ENCODE data around the gene KMT2B. TPM values are rescaled to one million over a fixed set of nuclear protein-coding genes. Genes with fewer than 3 reads are reported as not detected.

Gene KMT2B
- total RNA-seq, 2 donors from 2014 or later: 23.1 to 23.5 TPM

DNA sequence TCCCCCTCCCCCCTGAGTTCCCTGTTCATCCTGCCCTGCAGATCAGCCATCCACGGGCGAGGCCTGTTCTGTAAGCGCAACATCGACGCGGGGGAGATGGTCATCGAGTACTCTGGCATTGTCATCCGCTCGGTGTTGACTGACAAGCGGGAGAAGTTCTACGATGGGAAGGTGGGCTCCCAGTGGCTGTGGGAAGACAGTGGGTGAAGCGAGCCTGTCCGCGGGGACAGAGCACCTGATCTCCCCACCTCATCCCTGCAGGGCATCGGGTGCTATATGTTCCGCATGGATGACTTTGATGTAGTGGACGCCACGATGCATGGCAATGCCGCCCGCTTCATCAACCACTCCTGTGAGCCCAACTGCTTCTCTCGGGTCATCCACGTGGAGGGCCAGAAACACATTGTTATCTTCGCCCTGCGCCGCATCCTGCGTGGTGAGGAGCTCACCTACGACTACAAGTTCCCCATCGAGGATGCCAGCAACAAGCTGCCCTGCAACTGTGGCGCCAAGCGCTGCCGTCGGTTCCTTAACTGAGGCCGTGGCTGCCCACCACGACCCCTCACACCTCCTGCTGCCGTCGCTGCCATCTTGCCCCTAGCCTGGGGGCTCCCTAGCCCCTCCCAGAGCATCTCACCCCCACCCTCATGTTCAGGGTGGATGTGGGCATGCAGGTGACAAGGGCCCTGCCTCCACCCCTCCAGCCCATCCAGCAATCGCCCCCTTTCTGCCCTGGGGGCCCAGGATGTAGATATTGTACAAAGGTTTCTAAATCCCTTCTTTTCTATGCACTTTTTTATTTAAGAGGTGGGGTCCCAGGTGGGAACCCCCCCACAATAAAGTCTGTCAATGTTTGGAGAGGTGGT, 20.5 kb downstream of the KMT2B start:
- intact Hi-C loops (cut with DNase I): no loop called here

DNA sequence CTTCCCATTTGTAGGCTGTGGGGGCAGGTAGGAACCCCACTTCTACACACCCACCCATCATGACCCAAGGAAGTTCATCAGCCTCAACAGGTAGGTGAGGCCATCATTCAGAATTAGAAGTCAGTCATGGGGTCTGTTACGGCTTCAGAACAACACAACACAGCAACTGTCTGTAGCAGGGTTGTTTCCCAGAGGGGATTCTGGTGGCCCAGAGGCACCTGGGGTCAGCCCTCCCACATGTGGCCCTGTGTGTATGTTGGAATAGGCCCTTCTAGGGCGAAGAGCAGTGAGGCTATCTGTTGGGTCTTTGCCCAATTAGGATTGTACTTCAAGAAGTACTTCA, 21.1 kb downstream of the KMT2B start:
- intact Hi-C loops (cut with DNase I): no loop called here
- no peak for DNase-seq (ENCODE audit: low spot score)

More for the DNA sequence above, 20.5 kb downstream of the KMT2B start:
- DNase-seq (ENCODE audit: low spot score): peak; percentile 80

DNA sequence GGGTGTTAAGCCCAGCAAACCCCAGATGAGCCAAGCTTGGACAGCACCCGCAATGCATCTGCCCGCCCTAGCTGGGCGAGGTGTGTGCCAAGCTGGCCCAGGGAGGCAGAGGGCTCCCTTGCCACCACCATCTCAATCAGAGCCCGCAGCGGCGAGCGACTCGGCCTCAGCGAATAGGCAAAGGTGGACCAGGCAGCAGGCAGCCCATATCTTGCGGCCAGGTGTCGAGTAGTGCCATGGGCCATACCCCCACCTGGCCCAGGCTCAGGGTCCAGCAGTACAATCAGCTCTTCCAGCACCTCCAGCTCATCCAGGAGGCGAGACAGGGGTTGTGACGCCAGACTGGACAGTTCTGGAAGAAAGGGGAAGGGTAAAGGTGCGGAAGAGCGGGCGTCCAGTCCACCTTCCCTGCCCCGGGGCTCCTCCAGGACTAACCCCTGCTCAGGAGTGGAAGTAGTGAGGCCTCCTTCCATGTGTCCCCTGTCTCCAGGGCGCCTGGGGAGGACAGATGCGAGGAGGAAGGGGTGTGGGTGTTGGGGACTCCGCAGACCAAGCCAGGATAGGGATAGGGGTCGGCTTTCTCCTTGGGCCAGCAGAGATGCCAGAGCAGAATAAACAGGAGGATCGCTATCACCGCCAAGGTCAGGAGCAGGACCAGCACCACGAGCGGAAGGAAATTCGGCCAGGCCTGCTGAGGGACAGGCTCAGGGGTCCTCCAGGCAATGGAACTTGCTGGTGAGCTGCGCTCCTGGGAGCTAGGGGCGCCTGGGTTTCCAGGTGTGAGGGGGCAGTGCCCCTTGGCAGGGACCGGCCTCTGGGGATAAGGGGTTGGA, 21.7 kb downstream of the KMT2B start:
- intact Hi-C loops (cut with DNase I): loop anchor here in 1 of 2 donors (10.0 kb wide), 1 partner anchor 195 kb away; the partner anchor contains the start of gene LRFN3
- peak; percentile 84 for DNase-seq (ENCODE audit: low spot score)

DNA sequence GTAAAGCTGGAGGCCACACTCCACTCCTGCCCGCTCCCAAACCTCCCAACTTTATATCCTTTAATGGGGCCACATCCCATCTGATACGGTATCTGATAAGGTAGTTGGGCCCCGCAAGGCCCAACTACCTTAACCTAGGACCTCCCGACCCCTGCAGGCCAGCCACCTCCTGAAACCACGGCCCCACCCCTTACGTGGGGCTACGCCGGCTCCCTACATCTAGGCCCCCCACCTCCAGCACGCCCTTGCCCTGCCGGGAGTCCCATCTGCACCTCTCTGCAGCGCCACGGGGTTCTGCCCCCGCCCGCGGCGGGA, 22.3 kb downstream of the KMT2B start:
- intact Hi-C loops (cut with DNase I): loop anchor here in 1 of 2 donors (10.0 kb wide), 1 partner anchor 195 kb away; the partner anchor contains the start of gene LRFN3
- no peak for DNase-seq (ENCODE audit: low spot score)

DNA sequence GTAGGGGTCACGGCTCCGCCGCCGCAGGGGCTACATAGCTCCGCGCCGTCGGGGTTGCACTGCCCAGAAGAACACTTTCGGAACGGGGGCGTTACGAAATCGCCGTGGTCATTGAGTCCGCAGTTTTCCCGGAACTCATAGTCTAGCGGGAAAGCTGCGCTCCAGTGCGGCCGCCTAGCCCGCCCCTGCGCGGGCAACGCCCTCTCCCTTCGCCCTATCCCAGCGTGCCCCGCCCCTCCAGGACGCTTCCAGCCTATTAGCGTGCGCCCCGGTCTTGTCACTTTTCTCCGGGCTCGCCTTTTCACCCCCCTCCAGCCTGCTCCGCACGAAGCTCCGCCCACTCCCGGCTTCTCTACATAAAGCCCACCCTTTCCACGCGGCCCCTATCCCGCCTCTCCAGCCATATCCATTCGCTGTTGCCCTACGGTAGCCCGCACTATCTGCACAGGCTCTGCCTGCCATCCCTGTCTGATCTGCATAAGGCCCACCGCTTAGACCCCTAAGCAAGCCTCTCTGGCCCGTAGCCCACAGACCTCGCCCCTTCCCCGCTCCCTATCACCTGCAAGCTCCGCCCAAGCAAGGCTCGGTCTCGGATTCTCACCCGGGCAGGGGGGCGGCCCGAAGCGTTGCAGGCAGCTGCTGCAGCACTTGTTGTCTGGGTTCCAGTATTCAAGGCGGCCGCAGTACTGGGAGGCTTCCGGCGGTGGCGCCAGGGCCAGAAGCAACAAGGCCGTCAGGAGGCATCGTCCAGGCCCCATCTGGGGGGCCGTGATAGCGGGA, 22.8 kb downstream of the KMT2B start:
- intact Hi-C loops (cut with DNase I): loop anchor here in 1 of 2 donors (10.0 kb wide), 1 partner anchor 194 kb away; the partner anchor contains the start of gene LRFN3
- peak; percentile 99 for DNase-seq (ENCODE audit: low spot score)

DNA sequence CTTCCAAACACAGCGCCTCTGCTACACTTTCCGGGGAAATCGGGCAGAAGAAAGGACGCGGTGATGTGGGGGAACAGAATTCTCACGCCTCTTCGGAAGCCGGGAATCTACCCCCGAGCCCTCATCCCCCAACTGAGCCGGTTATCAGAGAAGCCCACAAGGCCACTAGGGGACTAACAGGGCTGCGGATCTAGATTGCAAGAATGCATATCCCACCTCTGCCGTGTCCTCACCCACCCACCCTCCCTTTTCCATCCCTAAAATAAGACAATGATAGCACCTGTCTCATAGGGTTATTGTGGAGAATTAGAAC, 23.4 kb downstream of the KMT2B start:
- no peak for DNase-seq (ENCODE audit: low spot score)
- intact Hi-C loops (cut with DNase I): loop anchor here in 1 of 2 donors (10.0 kb wide), 1 partner anchor 194 kb away; the partner anchor contains the start of gene LRFN3

DNA sequence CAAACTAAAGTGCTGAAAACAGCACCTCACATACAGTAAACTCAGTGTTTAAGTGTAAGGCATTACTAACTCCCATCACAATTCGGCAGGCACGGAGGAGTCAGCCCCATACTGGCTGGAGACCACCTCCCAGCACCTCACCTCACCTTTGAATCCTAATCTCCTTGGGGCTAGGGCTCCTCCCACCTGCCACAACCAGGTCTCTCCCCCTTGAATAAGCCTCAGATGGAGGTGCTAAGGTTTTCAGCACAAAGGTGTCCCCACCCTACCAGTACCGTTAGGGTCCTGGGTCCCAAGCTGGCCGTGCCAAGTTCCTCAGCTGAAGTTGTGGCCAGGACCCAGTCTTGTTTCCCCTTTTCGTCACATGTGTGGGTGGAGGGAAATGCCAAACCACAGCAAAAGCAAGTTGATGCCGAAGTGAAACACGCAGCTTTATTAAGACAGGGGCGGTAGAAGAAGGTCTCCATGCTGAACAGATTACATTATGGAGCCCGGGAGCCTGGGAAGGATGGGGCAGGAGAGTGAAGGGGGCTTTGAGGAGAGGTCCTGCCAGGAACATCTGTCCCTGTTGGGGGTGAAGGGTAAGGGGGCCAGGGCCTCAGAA, 24.4 kb downstream of the KMT2B start, which contains the start of gene IGFLR1:
Gene IGFLR1 (minus strand): TSS at position 332 of the 604 bp plus-strand sequence. CDS start 1,272 bp downstream, outside the sequence.
- peak; percentile 78 for DNase-seq (ENCODE audit: low spot score)
- intact Hi-C loops (cut with DNase I): loop anchor here in 1 of 2 donors (10.0 kb wide), 1 partner anchor 193 kb away; the partner anchor contains the start of gene LRFN3

DNA sequence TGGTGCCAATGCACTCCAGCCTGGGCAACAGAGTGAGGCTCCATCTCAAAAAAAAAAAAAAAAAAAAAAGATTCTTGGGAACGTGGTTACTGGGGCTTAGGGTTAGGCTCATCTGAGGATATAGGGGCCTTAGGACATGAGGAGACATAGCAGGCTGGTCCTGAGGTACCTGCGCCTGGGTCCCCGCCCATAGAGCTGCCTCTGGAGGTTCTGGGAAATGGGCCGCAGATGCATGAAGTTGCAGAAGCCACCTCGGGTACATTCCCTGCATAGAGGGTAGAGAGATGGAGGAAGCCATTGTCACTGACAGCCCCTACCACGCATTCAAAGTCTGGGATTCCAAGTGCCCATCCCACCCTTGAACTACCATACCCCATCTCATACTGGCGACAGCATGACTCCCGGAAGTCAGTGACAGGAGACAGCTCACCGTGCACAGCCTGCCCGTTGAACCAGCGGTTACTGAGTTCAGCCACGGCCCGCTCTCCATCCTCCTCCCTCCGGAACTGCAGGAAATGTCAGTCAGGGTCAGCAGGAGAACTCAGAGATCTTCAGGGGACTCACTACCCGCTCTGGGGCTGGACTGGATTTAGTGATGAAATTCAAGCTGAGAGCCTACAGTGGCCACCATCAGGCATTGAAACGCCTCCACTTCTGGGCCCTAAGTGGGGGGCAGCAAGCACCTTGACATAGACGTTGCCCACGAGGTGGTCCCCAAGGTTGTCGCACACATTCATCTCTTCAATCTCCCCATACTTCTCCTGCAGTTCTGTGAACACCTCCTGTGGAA, 26.0 kb downstream of the KMT2B start:
- peak; percentile 78 for DNase-seq (ENCODE audit: low spot score)
- intact Hi-C loops (cut with DNase I): loop anchor here in 1 of 2 donors (10.0 kb wide), 1 partner anchor 191 kb away; the partner anchor contains the start of gene LRFN3

DNA sequence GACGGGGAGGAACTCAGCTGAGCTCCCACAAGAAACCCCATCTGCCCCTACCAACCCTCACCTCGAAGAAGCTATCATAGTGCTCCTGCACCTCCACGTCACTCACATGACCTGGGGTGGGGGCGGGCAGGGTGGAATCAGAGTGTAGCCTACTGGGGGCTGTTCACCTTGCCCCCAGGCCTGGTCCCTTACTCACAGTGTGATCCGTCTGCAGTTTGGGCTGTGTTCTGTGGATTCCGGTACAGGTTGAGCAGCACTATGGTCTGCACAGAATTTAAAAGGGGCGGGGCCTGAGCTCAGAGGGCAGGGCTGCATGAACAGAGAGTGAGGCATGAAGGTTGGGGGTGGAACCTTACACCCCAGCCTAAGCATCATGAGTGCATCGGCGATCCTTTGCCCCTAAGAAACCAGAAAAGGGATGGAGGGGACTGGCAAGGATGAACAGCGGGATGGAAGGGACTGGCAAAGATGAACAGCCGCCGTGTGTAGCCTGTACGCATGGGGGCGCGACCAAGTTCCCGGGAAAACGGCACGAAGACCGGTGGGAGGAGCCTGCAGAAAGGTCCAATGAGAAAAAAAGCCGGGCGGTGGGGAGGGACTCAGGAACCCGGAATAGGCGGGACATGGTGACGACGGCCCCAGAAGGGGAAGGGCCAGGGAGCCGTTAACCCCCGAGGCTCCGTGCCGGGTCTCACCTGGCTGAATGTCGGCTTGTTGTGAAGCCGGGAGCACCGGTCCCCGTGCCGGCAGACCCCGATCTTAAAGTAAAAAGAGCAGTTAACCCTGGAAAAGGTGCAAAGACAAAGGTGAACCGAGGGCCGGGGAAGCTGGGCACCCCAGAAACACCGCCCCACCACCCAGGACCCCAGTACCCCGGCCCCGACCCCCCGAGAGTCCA, 26.9 kb downstream of the KMT2B start:
- intact Hi-C loops (cut with DNase I): loop anchor here in 1 of 2 donors (10.0 kb wide), 1 partner anchor 190 kb away; the partner anchor contains the start of gene LRFN3
- DNase-seq (ENCODE audit: low spot score): peak; percentile 98

DNA sequence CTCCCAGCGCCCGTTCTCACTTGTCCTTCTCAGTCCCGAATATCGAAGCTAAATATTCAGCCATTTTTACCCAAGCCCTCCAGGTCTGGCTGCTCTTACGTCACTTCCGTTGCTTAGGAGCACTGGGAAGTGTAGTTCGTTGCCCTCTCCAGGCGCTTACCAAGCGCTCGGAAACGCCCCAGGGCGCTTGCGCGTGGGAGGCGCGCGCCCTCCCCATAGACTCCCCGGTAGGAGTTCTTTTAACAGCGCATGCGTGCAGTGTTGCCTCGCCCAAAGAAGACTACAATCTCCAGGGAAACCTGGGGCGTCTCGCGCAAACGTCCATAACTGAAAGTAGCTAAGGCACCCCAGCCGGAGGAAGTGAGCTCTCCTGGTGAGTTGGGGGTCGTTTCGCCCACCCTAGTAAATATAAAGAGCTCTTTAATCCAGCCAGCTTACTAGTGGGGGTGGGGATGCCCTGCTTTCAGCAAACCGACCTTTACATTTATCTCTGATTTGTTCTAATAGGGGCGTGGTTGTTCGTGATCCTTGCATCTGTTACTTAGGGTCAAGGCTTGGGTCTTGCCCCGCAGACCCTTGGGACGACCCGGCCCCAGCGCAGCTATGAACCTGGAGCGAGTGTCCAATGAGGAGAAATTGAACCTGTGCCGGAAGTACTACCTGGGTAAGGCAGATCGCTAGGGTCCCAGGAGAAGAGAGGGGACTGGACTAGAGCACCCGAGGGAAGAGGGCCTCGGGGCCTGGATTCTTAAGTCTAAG, 27.7 kb downstream of the KMT2B start, which contains the start of the genes PSENEN and U2AF1L4:
Gene PSENEN (plus strand): TSS at position 324 of the 759 bp plus-strand sequence. CDS start 280 bp downstream, at position 604.
Gene U2AF1L4 (minus strand): TSS at position 91 of the 759 bp plus-strand sequence. CDS start 27 bp downstream, at position 64.
- DNase-seq (ENCODE audit: low spot score): peak; percentile 99
- intact Hi-C loops (cut with DNase I): loop anchor here in 1 of 2 donors (10.0 kb wide), 1 partner anchor 189 kb away; the partner anchor contains the start of gene LRFN3

DNA sequence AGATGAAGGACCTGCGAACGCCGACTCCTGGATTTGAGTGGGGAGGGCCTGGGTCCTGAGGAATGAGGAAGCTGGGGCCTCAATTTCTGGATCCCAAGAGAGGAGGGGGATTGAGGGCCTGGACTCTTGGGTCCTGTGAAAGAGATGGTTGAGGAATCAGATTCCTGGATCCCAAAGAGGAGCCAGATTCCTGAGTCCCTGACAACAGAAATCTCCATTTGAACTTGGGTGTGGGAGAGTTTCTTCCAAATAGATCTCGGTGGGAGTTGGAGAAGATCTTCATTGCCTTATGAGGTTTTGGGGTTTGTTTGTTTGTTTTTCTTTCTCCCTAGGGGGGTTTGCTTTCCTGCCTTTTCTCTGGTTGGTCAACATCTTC, 28.3 kb downstream of the KMT2B start:
- DNase-seq (ENCODE audit: low spot score): no peak
- intact Hi-C loops (cut with DNase I): loop anchor here in 1 of 2 donors (10.0 kb wide), 1 partner anchor 189 kb away; the partner anchor contains the start of gene LRFN3

DNA sequence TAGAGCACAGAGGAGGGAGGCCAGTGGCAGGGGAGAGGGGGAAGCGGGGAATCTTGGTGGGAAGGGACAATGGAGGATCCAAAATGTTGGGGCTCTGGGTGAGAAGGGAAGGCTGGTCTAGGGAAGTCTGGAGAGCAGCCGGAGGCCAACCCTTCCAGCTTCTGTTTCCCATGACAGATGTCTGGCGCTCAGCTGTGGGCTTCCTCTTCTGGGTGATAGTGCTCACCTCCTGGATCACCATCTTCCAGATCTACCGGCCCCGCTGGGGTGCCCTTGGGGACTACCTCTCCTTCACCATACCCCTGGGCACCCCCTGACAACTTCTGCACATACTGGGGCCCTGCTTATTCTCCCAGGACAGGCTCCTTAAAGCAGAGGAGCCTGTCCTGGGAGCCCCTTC, 28.7 kb downstream of the KMT2B start:
- intact Hi-C loops (cut with DNase I): loop anchor here in 1 of 2 donors (10.0 kb wide), 1 partner anchor 188 kb away; the partner anchor contains the start of gene LRFN3
- DNase-seq (ENCODE audit: low spot score): no peak

DNA sequence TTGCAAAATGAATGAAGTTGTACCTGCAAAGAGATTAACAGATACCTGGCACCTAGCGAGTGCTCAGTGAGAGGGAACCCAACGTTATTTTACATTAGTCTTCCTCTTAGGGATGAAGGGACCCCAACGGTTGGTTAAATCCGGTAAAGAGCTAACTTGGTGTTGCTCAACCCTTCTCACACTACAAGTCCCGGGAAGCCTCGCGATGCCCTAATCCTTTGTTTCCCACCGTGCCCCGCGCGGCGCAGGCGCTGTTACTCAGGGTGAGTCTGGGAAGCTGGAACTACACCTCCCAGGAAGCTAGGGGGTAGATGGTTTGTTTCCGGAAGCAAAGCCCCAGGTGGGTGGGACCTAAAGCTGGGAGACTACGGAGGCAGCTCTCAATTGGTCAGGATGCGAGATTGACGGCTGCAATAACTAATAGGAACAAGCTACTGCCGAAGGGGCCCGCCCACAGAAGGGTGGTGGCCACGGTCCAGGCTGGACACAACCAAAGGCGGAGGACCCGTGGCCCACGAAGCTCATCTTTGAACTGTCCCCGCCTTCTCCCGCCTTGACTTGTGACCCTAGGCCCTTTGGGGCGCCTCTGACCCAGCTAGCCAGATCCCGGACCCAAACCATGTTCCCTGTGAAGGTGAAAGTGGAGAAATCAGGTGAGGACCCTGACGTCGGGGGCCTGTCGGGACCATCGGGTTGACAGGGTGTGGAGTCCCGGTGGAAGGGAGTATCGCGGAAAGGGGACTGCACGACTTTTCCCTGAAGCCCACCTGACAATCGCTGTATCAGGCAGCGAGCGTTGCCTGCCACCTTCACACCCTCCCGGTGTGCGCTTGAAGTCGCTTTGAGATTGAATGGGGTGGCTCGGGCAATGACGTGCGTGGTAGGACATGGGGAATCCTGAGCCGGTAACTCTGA, 30.6 kb downstream of the KMT2B start, which contains the start of gene LIN37:
Gene LIN37 (plus strand): TSS at position 471 of the 915 bp plus-strand sequence. CDS start 149 bp downstream, at position 620.
- peak; percentile 100 for DNase-seq (ENCODE audit: low spot score)
- intact Hi-C loops (cut with DNase I): loop anchor here in 1 of 2 donors (10.0 kb wide), 1 partner anchor 186 kb away; the partner anchor contains the start of gene LRFN3

DNA sequence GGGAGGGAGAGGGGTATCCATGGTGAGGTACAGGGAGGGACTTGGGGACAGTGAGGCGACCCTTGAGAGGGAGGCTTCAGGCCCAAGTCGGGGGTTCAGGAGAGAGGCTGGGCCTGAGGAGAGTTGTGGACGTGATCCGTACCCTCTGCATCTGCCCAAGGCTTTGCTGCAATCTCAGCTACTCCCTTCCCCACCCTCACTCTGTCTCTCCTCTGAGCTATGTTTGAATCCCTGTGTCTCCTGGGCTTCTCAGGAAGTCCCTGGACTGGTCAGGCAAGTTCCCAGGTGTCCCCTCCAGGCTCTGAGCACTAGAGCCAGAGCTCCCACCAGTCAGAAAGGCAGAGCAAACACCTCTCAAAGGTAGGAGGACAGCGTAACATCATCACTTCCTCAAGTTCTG, 32.4 kb downstream of the KMT2B start:
- no peak for DNase-seq (ENCODE audit: low spot score)
- intact Hi-C loops (cut with DNase I): no loop called here

Measured in posterior vena cava (tissue), 2 donors.